MM.1S (cell line): Measurements from ENCODE around the gene ARFGEF2.

Source experiments
- EZH2phosphoT487 ChIP-seq: fragments of 300-600 bp; sonication (generic); IDR thresholded peaks from 2 replicates; pipeline ENCODE4 v1.6.1; 2018; ENCODE audit warnings: antibody characterized with exemption, low read length
- TF ChIP-seq, protein P1 (sequence below): fragments of 300-600 bp; sonication (generic); IDR thresholded peaks from 2 replicates; pipeline ENCODE4 v1.5.1; 2016; ENCODE audit warnings: antibody characterized with exemption, low read length, mixed read lengths

DNA sequence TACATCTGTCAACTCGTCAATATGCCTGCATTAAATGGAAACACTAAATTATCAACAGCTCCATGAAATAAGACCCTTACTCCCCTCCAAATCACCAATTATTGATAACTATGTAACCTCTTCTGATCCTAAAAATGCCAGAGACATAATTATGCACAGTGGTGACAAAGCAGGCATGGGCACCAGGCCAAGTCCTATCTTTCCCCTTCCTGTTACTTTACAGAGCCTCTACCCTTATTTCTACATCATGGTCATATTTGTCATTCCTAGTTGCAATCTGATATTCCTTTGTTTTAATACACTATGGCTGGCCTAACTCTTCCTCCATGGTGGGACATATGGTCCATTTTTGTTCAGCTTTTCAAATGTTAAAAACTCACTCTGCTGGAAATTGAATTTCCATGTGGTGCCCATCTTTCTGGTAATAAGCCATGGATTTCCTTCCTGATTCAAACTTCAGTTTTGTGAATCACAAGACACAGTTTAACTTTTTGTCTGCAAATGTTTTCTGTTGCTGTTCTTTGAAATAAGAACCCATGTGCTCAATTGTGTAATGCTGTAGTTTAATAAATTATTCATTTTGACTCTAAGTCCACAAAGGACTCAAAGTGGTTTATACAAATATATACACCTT is 41.8 kb upstream of the ARFGEF2 start:
- TF ChIP-seq, protein P1, sequence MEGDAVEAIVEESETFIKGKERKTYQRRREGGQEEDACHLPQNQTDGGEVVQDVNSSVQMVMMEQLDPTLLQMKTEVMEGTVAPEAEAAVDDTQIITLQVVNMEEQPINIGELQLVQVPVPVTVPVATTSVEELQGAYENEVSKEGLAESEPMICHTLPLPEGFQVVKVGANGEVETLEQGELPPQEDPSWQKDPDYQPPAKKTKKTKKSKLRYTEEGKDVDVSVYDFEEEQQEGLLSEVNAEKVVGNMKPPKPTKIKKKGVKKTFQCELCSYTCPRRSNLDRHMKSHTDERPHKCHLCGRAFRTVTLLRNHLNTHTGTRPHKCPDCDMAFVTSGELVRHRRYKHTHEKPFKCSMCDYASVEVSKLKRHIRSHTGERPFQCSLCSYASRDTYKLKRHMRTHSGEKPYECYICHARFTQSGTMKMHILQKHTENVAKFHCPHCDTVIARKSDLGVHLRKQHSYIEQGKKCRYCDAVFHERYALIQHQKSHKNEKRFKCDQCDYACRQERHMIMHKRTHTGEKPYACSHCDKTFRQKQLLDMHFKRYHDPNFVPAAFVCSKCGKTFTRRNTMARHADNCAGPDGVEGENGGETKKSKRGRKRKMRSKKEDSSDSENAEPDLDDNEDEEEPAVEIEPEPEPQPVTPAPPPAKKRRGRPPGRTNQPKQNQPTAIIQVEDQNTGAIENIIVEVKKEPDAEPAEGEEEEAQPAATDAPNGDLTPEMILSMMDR = no peak
- no peak for TF ChIP-seq EZH2phosphoT487
